Gastrocnemius medialis (tissue), 4 donors: ENCODE results near the gene MAP2K7. TPM values are rescaled to one million over a fixed set of nuclear protein-coding genes. Genes with fewer than 3 reads are reported as not detected.

Experiments used
- ATAC-seq, 2 donors: fragments of 150-250 bp; one replicate each; pipeline ENCODE4 v1.9.1; 2016
- DNase-seq, 2 donors: peaks; one replicate each; pipeline ENCODE4 v3.0.0-alpha.2; 2019
- H3K27ac ChIP-seq, 4 donors: fragments of 200-600 bp; sonication (generic); 1 replicate in 1 of 4; 2 replicates in 3 of 4; pipeline ENCODE4 v1.5.1; 2016 to 2018; ENCODE audit warnings: mild to moderate bottlenecking in 2 of 4, moderate library complexity in 1 of 4
- H3K27me3 ChIP-seq, 3 donors: fragments of 200-600 bp; sonication (generic) in 2 of 3; 1 replicate in 1 of 3; 2 replicates in 2 of 3; pipeline versions ENCODE4 v1.5.1 to v1.6.0; 2016 to 2019; ENCODE audit warnings: mild to moderate bottlenecking in 1 of 3, moderate library complexity in 1 of 3
- H3K36me3 ChIP-seq, 2 donors: fragments of 200-600 bp; sonication (generic) in 1 of 2; one replicate each; pipeline ENCODE4 v1.5.1; 2017 to 2018
- H3K4me1 ChIP-seq, 2 donors: fragments of 200-600 bp; sonication (generic) in 1 of 2; one replicate each; pipeline ENCODE4 v1.5.1; 2016 to 2017; ENCODE audit warnings: mild to moderate bottlenecking in 2 of 2
- H3K4me3 ChIP-seq, 4 donors: fragments of 200-600 bp; sonication (generic) in 3 of 4; 1 replicate in 1 of 4; 2 replicates in 3 of 4; pipeline ENCODE4 v1.5.1; 2016 to 2019; ENCODE audit warnings: mild to moderate bottlenecking in 2 of 4
- H3K9me3 ChIP-seq, 3 donors: fragments of 200-600 bp; sonication (generic) in 2 of 3; 1 replicate in 1 of 3; 2 replicates in 2 of 3; pipeline ENCODE4 v1.5.1; 2016 to 2019
- CTCF ChIP-seq, 5 experiments: fragments of 450-650 bp in 3 of 5; fragments of 200-600 bp in 2 of 5; sonication (generic) in 2 of 5; IDR thresholded peaks in 4 of 5; conservative IDR thresholded peaks in 1 of 5; 1 replicate in 4 of 5; 2 replicates in 1 of 5; pipeline ENCODE4 v1.5.1; 2016 to 2019; ENCODE audit warnings: antibody characterized with exemption in 5 of 5, mild to moderate bottlenecking in 3 of 5, moderate library complexity in 3 of 5
- POLR2A ChIP-seq, 2 donors: fragments of 450-650 bp; IDR thresholded peaks; one replicate each; pipeline ENCODE4 v1.6.1; 2017; ENCODE audit warnings: antibody characterized with exemption in 2 of 2, mild to moderate bottlenecking in 2 of 2, moderate library complexity in 2 of 2
- in situ Hi-C, 4 donors: fragments of 200-750 bp; cut with MboI; loops; one replicate each; pipeline versions ENCODE4 v1.15.0 to v1.8.0; 2017; ENCODE audit warnings: low sequenced_read_pairs in 4 of 4
- intact Hi-C: fragments of 100-400 bp; cut with DNase I; formaldehyde crosslinking; loops from one replicate; pipeline ENCODE4 v1.15.1; 2023; ENCODE audit warnings: low total_unique reads
- total RNA-seq, 4 donors: library from RNA; depleted of rRNA; stranded (reverse); fragments of >200 nt; gene quantifications; one replicate each; pipeline versions ENCODE4 v1.1.0 to v1.2.3, GENCODE V29; 2016

Gene MAP2K7
- total RNA-seq, 4 donors from 2014 or later = 17.7 to 41.7 (median 32.9) TPM

DNA sequence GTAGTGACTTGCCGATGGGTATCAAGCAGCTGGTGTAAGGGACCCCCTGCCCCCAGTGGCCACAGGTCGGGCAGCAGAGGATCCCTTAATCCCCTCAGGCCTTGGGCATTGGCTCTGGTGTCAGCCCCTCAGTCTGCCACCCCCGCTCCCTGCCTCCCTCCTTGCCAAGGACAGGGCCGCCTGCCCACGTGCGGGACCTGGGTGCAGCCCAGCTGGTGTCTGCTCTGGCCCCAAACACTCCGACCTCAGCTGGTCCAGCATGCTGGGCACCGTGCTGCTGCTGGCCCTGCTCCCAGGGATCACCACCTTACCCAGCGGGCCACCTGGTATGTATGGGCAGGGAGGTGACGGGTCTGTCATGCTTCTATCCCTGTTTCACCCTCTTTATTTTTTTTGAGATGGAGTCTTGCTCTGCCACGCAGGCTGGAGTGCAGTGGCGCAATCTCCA is 10.9 kb downstream of the MAP2K7 start, which contains the start of gene TGFBR3L:
TSS of gene TGFBR3L (plus strand) at position 233 of the 448 bp plus-strand sequence.
- in situ Hi-C loops (no loop called here), intact Hi-C loops (no loop called here)
- ATAC-seq = no peak
- no peak for DNase-seq
- peaks cover 40 to 46% (median 46%) of the 10 kb centered on the region in 3 donors for H3K27me3 ChIP-seq
- H3K27ac ChIP-seq = no peak within 1 kb of the TSS
- H3K4me1 ChIP-seq = peaks cover 8 to 21% of the 10 kb centered on the region in 2 donors
- no peaks in the 10 kb centered on the region for H3K9me3 ChIP-seq
- no peak for TF ChIP-seq CTCF (IDR thresholded peaks at IDR 0.05 in 4 of 5, conservative IDR thresholded peaks at IDR 0.05 in 1 of 5)
- TF ChIP-seq POLR2A (IDR thresholded peaks at IDR 0.05) = no peak
- H3K36me3 ChIP-seq = peaks cover 0 to 38% of the 10 kb centered on the region in 2 donors
- H3K4me3 ChIP-seq = no peak within 1 kb of the TSS

DNA sequence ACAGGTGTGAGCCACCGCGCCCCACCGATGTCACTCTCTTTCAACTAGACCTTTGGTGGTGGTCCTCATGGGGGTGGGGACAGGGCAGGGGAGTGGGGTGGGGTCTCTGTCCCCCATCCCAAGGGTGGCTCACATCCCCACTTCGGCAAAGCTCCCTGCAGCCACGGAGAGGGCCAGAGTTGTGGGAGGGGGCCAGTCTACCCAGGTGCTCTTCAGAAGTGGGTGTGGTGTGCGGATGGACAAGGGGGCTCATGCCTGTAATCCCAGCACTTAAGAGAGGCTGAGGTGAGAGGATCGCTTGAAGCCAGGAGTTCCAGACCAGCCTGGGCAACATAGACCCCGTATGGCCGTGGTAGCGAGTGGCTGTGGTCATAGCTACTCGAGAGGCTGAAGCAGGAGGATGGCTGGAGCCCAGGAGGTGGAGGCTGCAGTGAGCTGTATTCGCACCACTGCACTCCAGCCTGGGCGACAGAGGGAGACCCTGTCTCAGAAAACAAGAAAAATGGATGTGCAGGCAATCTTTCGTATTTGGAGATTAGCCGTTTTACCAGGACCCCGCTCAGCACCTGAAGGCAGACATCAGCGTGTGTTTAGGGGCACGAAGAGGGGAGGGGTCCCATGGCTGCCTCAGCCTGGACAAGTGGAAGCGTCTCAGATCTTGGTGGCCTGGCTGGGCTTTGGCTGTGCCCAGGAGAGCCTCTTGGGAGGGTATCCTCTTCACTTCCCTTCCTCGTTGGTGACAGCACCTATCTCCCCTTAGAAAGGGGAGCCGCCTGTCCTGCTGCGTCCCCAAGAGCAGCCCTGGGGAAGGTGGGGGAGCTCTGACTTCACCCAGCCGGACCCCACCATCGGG is 11.8 kb downstream of the MAP2K7 start:
- peaks cover 12 to 25% of the 10 kb centered on the region in 2 donors for H3K4me1 ChIP-seq

GRCh38 chr19:7916103-7916954 is 12.7 kb downstream of the MAP2K7 start:
- ATAC-seq = no peak
- Histone ChIP-seq H3K36me3 (peaks cover 0 to 21% of the 10 kb centered on the region in 2 donors), H3K9me3 (no peaks in the 10 kb centered on the region), H3K4me3 (peak overlapping the region in 3 of 4 donors; percentile 4 to 42 (median 39)), H3K27ac (peak overlapping the region in 1 of 4 donors; percentile 92), H3K4me1 (peaks cover 16 to 29% of the 10 kb centered on the region in 2 donors), H3K27me3 (peaks cover 40 to 49% (median 46%) of the 10 kb centered on the region in 3 donors)
- intact Hi-C loops = no loop called here
- DNase-seq = no peak
- in situ Hi-C loops = no loop called here
- TF ChIP-seq POLR2A (IDR thresholded peaks at IDR 0.05) (no peak), CTCF (IDR thresholded peaks at IDR 0.05 in 4 of 5, conservative IDR thresholded peaks at IDR 0.05 in 1 of 5) (no peak)

More for the DNA sequence above, 11.8 kb downstream of the MAP2K7 start:
- ATAC-seq = no peak
- Histone ChIP-seq H3K9me3 (no peaks in the 10 kb centered on the region), H3K27me3 (peaks cover 40 to 49% (median 46%) of the 10 kb centered on the region in 3 donors), H3K36me3 (peaks cover 0 to 29% of the 10 kb centered on the region in 2 donors), H3K4me3 (peak overlapping the region in 1 of 4 donors; percentile 42), H3K27ac (no peak overlapping the region)
- no peak for TF ChIP-seq POLR2A (IDR thresholded peaks at IDR 0.05)
- TF ChIP-seq CTCF (IDR thresholded peaks at IDR 0.05 in 4 of 5, conservative IDR thresholded peaks at IDR 0.05 in 1 of 5) = no peak
- in situ Hi-C loops (no loop called here), intact Hi-C loops (no loop called here)
- DNase-seq = no peak

- in situ Hi-C loops = no loop called here
- Histone ChIP-seq H3K27me3 (peaks cover 40 to 49% (median 46%) of the 10 kb centered on the region in 3 donors), H3K4me3 (peak overlapping the region in 2 of 4 donors; percentile 39 to 42)
These were observed 13.2 kb downstream of the MAP2K7 start for GRCh38 chr19:7916955-7917266.

More at GRCh38 chr19:7916955-7917266, 13.2 kb downstream of the MAP2K7 start:
- Histone ChIP-seq H3K27ac (peak overlapping the region in 2 of 4 donors; percentile 43 to 92), H3K9me3 (no peaks in the 10 kb centered on the region), H3K36me3 (peaks cover 0 to 15% of the 10 kb centered on the region in 2 donors), H3K4me1 (peaks cover 21 to 35% of the 10 kb centered on the region in 2 donors)
- DNase-seq (no peak), ATAC-seq (no peak)
- TF ChIP-seq POLR2A (IDR thresholded peaks at IDR 0.05) (no peak), CTCF (IDR thresholded peaks at IDR 0.05 in 4 of 5, conservative IDR thresholded peaks at IDR 0.05 in 1 of 5) (no peak)
- intact Hi-C loops = no loop called here
